ENCODE measurements around the gene PODN.

The PODN gene

GRCh38 chr1:53038566-53038965 lies 23.4 kb upstream of the PODN start:
- TF ChIP-seq CTCF (conservative IDR thresholded peaks at IDR 0.05; ENCODE audit: control insufficient read depth, insufficient read depth, low read depth, low read length) = no peak
- no peak overlapping the region for H3K4me3 ChIP-seq (ENCODE audit: control insufficient read depth, low read depth, low read length)
- DNase-seq (ENCODE audit: low read depth) = no peak

GRCh38 chr1:53043271-53043670 lies 18.7 kb upstream of the PODN start:
- no peak for TF ChIP-seq CTCF (conservative IDR thresholded peaks at IDR 0.05; ENCODE audit: control insufficient read depth, insufficient read depth, low read depth, low read length)
- peak; percentile 83 for DNase-seq (ENCODE audit: low read depth)
- no peak overlapping the region for H3K4me3 ChIP-seq (ENCODE audit: control insufficient read depth, low read depth, low read length)

- DNase-seq (ENCODE audit: low read depth) = no peak
- no peak for TF ChIP-seq CTCF (conservative IDR thresholded peaks at IDR 0.05; ENCODE audit: control insufficient read depth, insufficient read depth, low read depth, low read length)
- no peak overlapping the region for H3K4me3 ChIP-seq (ENCODE audit: control insufficient read depth, low read depth, low read length)
These were observed 17.1 kb upstream of the PODN start for GRCh38 chr1:53044926-53045325.

GRCh38 chr1:53046930-53047329 lies 15.1 kb upstream of the PODN start:
- peak; percentile 73 for DNase-seq (ENCODE audit: low read depth)
- no peak for TF ChIP-seq CTCF (conservative IDR thresholded peaks at IDR 0.05; ENCODE audit: control insufficient read depth, insufficient read depth, low read depth, low read length)
- H3K4me3 ChIP-seq (ENCODE audit: control insufficient read depth, low read depth, low read length) = no peak overlapping the region

GRCh38 chr1:53047737-53048736 lies 14.0 kb upstream of the PODN start:
- DNase-seq (ENCODE audit: low read depth) = peak; percentile 77
- TF ChIP-seq CTCF (conservative IDR thresholded peaks at IDR 0.05; ENCODE audit: control insufficient read depth, insufficient read depth, low read depth, low read length) = no peak

GRCh38 chr1:53048960-53049573 lies 12.9 kb upstream of the PODN start:
- DNase-seq (ENCODE audit: low read depth) = no peak
- no peak for TF ChIP-seq CTCF (conservative IDR thresholded peaks at IDR 0.05; ENCODE audit: control insufficient read depth, insufficient read depth, low read depth, low read length)
- no peak overlapping the region for H3K4me3 ChIP-seq (ENCODE audit: control insufficient read depth, low read depth, low read length)

More at GRCh38 chr1:53047737-53048736, 14.0 kb upstream of the PODN start:
- no peak overlapping the region for H3K4me3 ChIP-seq (ENCODE audit: control insufficient read depth, low read depth, low read length)

Data from fibroblast of mammary gland (primary cell).